PC-9 (cell line): ENCODE measurements around the gene ATP4B. TPM values are rescaled to one million over a fixed set of nuclear protein-coding genes. Genes with fewer than 3 reads are reported as not detected.

Source experiments
- BruUV-seq: library from RNA; stranded (reverse); fragments of 400-500 nt; replicated peaks from 2 replicates; lab custom pipeline; 2021; lab: Mats Ljungman, UMichigan
- CTCF ChIA-PET: fragments of 300-600 bp; sonication (Branson Sonifier 250); formaldehyde crosslinking; loops from one replicate; lab custom pipeline; 2022; ENCODE audit warnings: antibody characterized with exemption; lab: Charles Lee
- POLR2A ChIA-PET: fragments of 300-600 bp; sonication (Branson Sonifier 250); formaldehyde crosslinking; loops from one replicate; lab custom pipeline; 2022; ENCODE audit warnings: antibody characterized with exemption; ENCODE audit not compliant: unreplicated experiment; lab: Charles Lee
- DNase-seq, 2 experiments: peaks; one replicate each; pipeline versions ENCODE4 v3.0.0 to v3.0.0-alpha.2; 2015 to 2022; ENCODE audit warnings: mixed read lengths in 1 of 2
- H2AFZ ChIP-seq: fragments of 200-600 bp; sonication (generic); 2 replicates; pipeline ENCODE4 v1.8.1; 2017; ENCODE audit warnings: antibody characterized with exemption
- H3F3A ChIP-seq: fragments of 200-600 bp; sonication (generic); 2 replicates; pipeline ENCODE4 v1.8.1; 2017; ENCODE audit warnings: antibody characterized with exemption, mild to moderate bottlenecking, low read depth; ENCODE audit not compliant: insufficient read depth
- H3K27ac ChIP-seq: fragments of 200-600 bp; sonication (generic); 2 replicates; pipeline ENCODE4 v1.6.1; 2016; ENCODE audit warnings: mixed run types
- H3K27me3 ChIP-seq: fragments of 200-600 bp; sonication (generic); 2 replicates; pipeline ENCODE4 v1.6.1; 2016; ENCODE audit warnings: low read depth, mixed run types; ENCODE audit not compliant: insufficient read depth
- H3K36me3 ChIP-seq: fragments of 200-600 bp; sonication (generic); 2 replicates; pipeline ENCODE4 v1.6.1; 2016; ENCODE audit warnings: low read depth, mixed run types
- H3K4me1 ChIP-seq: fragments of 200-600 bp; sonication (generic); replicated peaks from 2 replicates; pipeline ENCODE4 v1.6.1; 2016; ENCODE audit warnings: mixed run types; ENCODE audit not compliant: insufficient read depth
- H3K4me2 ChIP-seq: fragments of 200-600 bp; sonication (generic); 2 replicates; pipeline ENCODE4 v1.6.1; 2017; ENCODE audit warnings: mixed run types
- H3K4me3 ChIP-seq: fragments of 200-600 bp; sonication (generic); 2 replicates; pipeline ENCODE4 v1.6.1; 2016; ENCODE audit warnings: mixed run types
- H3K79me2 ChIP-seq: fragments of 200-600 bp; sonication (generic); 2 replicates; pipeline ENCODE4 v1.6.1; 2017; ENCODE audit warnings: low read depth, mixed run types
- H3K9me2 ChIP-seq: fragments of 200-600 bp; sonication (generic); 2 replicates; pipeline ENCODE4 v1.8.1; 2017; ENCODE audit warnings: mild to moderate bottlenecking; ENCODE audit not compliant: insufficient read depth
- H3K9me3 ChIP-seq: fragments of 200-600 bp; sonication (generic); 2 replicates; pipeline ENCODE4 v1.8.1; 2016; ENCODE audit warnings: low read depth; ENCODE audit not compliant: insufficient read depth
- H4K20me1 ChIP-seq: fragments of 200-600 bp; sonication (generic); 2 replicates; pipeline ENCODE4 v1.8.1; 2017; ENCODE audit not compliant: insufficient read depth
- EZH2 ChIP-seq: fragments of 200-600 bp; sonication (generic); IDR thresholded peaks from 2 replicates; pipeline ENCODE4 v1.8.0; 2017; ENCODE audit warnings: antibody characterized with exemption, low read depth
- intact Hi-C: fragments of 100-400 bp; cut with micrococcal nuclease; formaldehyde crosslinking; loops from one replicate; pipeline ENCODE4 v1.10.0; 2022; ENCODE audit not compliant: unreplicated experiment
- total RNA-seq: library from RNA; stranded (reverse); gene quantifications from 2 replicates; pipeline ENCODE4 v1.2.3, GENCODE V29; 2021
- TF ChIP-seq, protein P1 (sequence below): fragments of 200-600 bp; sonication (generic); conservative IDR thresholded peaks from 2 replicates; pipeline ENCODE4 v1.6.1; 2017; ENCODE audit warnings: mixed run types, antibody characterized with exemption, mild to moderate bottlenecking, moderate library complexity

Gene ATP4B
- total RNA-seq, 1 experiment from 2014 or later, result not detected

DNA sequence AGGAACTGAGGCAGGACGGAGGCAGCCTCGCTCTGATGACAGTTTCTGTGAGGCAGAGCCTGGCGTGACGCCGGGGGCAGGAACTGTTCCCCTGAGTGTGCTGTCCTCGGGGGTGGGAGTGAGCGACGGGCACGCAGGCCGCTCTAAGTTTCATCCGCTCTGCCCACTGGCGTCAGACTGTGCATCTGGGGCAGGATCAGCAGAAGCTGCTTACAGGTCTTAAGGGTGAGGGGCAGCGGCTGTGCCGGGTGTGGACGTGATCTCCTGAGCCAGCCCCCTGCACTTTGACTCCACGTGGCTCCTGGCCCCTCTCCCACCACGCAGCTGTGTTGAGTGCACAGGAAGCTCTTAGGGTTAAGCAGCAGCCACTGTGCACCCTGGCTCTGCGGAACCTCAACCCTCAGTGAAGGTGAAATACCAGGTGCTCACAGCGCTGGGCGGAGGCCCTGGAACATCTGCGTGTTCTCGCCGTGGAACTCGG, 10.5 kb upstream of the ATP4B start:
- POLR2A ChIA-PET, result no interaction called here
- Histone ChIP-seq H3K79me2 (no peaks in the 10 kb centered on the region), H3F3A (no peaks in the 10 kb centered on the region), H3K27ac (no peak overlapping the region), H3K9me3 (no peaks in the 10 kb centered on the region), H4K20me1 (no peaks in the 10 kb centered on the region), H3K36me3 (no peaks in the 10 kb centered on the region), H2AFZ (no peak overlapping the region), H3K27me3 (peaks cover 58% of the 10 kb centered on the region), H3K9me2 (no peaks in the 10 kb centered on the region), H3K4me1 (no peaks in the 10 kb centered on the region), H3K4me3 (no peak overlapping the region), H3K4me2 (no peak overlapping the region)
- CTCF ChIA-PET, result no interaction called here
- intact Hi-C loops, result no loop called here
- DNase-seq, result no peak
- no TSS peak for BruUV-seq
- no peak for TF ChIP-seq EZH2
- TF ChIP-seq, protein P1, sequence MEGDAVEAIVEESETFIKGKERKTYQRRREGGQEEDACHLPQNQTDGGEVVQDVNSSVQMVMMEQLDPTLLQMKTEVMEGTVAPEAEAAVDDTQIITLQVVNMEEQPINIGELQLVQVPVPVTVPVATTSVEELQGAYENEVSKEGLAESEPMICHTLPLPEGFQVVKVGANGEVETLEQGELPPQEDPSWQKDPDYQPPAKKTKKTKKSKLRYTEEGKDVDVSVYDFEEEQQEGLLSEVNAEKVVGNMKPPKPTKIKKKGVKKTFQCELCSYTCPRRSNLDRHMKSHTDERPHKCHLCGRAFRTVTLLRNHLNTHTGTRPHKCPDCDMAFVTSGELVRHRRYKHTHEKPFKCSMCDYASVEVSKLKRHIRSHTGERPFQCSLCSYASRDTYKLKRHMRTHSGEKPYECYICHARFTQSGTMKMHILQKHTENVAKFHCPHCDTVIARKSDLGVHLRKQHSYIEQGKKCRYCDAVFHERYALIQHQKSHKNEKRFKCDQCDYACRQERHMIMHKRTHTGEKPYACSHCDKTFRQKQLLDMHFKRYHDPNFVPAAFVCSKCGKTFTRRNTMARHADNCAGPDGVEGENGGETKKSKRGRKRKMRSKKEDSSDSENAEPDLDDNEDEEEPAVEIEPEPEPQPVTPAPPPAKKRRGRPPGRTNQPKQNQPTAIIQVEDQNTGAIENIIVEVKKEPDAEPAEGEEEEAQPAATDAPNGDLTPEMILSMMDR, result no peak

DNA sequence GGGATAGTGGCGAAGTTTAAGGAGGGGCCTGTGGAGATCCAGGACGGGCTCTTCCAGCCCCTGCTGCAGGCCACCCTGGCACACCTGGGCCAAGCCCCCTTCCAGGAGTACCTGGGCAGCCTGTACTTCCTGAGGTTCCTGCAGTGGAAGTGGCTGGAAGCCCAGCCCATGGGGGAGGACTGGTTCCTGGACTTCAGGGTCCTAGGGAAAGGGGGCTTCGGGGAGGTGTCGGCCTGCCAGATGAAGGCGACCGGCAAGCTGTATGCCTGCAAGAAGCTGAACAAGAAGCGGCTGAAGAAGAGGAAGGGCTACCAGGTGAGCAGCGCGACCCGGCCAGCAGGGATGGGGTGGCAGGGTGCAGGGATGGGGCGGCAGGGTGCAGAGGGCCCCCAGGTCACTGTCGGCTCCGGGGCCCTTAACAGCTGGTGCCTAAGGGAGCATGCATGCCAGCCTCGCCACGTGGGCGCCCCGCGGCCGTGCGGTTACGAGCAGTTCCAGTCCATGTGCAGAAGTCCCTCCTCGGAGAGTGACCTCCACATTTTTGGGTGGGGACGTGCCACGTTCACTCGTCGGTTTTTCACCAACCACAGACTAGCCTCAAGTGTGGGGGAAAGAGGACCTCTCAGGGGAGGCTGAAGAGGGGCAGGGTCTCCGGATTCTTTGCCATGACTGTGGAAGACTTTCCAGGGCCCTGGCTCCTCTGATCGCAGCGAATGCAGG, 9.9 kb upstream of the ATP4B start:
- Histone ChIP-seq H4K20me1 (no peaks in the 10 kb centered on the region), H3K4me1 (no peaks in the 10 kb centered on the region), H3K36me3 (no peaks in the 10 kb centered on the region), H3K27me3 (peaks cover 64% of the 10 kb centered on the region), H3K9me3 (no peaks in the 10 kb centered on the region), H3F3A (no peaks in the 10 kb centered on the region), H3K27ac (no peak overlapping the region), H2AFZ (no peak overlapping the region), H3K4me3 (no peak overlapping the region), H3K79me2 (no peaks in the 10 kb centered on the region), H3K9me2 (no peaks in the 10 kb centered on the region), H3K4me2 (no peak overlapping the region)
- ChIA-PET CTCF (no interaction called here), POLR2A (no interaction called here)
- BruUV-seq, result no TSS peak
- TF ChIP-seq, protein P1, result no peak
- TF ChIP-seq EZH2, result no peak
- intact Hi-C loops, result no loop called here
- DNase-seq, result no peak

DNA sequence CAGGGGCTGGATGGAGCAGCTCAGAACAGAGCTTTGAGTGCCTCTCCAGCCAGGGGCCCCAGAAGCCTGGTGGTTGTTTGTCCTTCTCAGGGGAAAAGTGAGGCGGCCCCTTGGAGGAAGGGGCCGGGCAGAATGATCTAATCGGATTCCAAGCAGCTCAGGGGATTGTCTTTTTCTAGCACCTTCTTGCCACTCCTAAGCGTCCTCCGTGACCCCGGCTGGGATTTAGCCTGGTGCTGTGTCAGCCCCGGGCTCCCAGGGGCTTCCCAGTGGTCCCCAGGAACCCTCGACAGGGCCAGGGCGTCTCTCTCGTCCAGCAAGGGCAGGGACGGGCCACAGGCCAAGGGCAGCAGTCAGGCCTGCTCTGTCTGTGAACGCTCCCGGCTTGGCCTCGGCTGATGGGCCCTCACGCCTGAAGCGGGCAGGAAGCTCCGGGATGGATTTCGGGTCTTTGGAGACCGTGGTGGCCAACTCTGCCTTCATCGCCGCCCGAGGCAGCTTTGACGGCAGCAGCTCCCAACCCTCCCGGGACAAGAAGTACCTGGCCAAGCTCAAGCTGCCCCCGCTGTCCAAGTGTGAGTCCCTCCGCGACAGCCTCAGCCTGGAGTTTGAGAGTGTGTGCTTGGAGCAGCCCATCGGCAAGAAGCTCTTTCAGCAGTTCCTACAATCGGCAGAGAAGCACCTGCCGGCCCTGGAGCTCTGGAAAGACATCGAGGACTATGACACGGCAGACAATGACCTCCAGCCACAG, 9.1 kb upstream of the ATP4B start, which contains the start of gene GRK1:
Gene GRK1 (plus strand): TSS at position 269 of the 751 bp plus-strand sequence. CDS start 168 bp downstream, at position 437.
- intact Hi-C loops, result no loop called here
- TF ChIP-seq, protein P1, result no peak
- no peak for TF ChIP-seq EZH2

More for the DNA sequence above, 9.1 kb upstream of the ATP4B start, which contains the start of gene GRK1:
- DNase-seq, result no peak
- H3K4me1 ChIP-seq, result no peaks in the 10 kb centered on the region
- BruUV-seq, result no TSS peak
- no peak within 1 kb of the TSS for H3K27ac ChIP-seq
- H3K4me2 ChIP-seq, result no peak within 1 kb of the TSS
- no peaks in the 10 kb centered on the region for H3K79me2 ChIP-seq
- no peaks in the 10 kb centered on the region for H3F3A ChIP-seq
- H3K27me3 ChIP-seq, result peaks cover 69% of the 10 kb centered on the region
- ChIA-PET POLR2A (no interaction called here), CTCF (no interaction called here)
- no peaks in the 10 kb centered on the region for H4K20me1 ChIP-seq
- H3K9me3 ChIP-seq, result no peaks in the 10 kb centered on the region
- no peaks in the 10 kb centered on the region for H3K9me2 ChIP-seq
- H3K36me3 ChIP-seq, result no peaks in the 10 kb centered on the region
- no peak within 1 kb of the TSS for H3K4me3 ChIP-seq
- H2AFZ ChIP-seq, result no peak within 1 kb of the TSS
